GM23248 (cell line): ENCODE results near the gene DNM1. TPM values are rescaled to one million over a fixed set of nuclear protein-coding genes. Genes with fewer than 3 reads are reported as not detected.

Experiments
- DNase-seq: peaks from one replicate; pipeline ENCODE4 v3.0.0-alpha.2; 2015
- H2AFZ ChIP-seq: fragments of 200-600 bp; sonication (generic); 2 replicates; pipeline ENCODE4 v1.6.1; 2016; ENCODE audit warnings: antibody characterized with exemption
- H3F3A ChIP-seq: fragments of 200-600 bp; sonication (generic); 2 replicates; pipeline ENCODE4 v1.6.1; 2016; ENCODE audit warnings: mild to moderate bottlenecking, antibody characterized with exemption, mixed run types; ENCODE audit not compliant: insufficient read depth
- H3K27ac ChIP-seq: fragments of 200-600 bp; sonication (generic); 2 replicates; pipeline ENCODE4 v1.5.1; 2016; ENCODE audit warnings: mild to moderate bottlenecking
- H3K27me3 ChIP-seq: fragments of 200-600 bp; sonication (generic); replicated peaks from 2 replicates; pipeline ENCODE4 v1.6.1; 2016; ENCODE audit warnings: mild to moderate bottlenecking; ENCODE audit not compliant: insufficient read depth
- H3K36me3 ChIP-seq: fragments of 200-600 bp; sonication (generic); 2 replicates; pipeline ENCODE4 v1.6.1; 2016; ENCODE audit warnings: low read depth, mild to moderate bottlenecking
- H3K4me1 ChIP-seq: fragments of 200-600 bp; sonication (generic); 2 replicates; pipeline ENCODE4 v1.6.1; 2016; ENCODE audit warnings: mild to moderate bottlenecking; ENCODE audit not compliant: insufficient read depth
- H3K4me2 ChIP-seq: fragments of 200-600 bp; sonication (generic); one replicate; pipeline ENCODE4 v1.6.1; 2016; ENCODE audit warnings: mild to moderate bottlenecking; ENCODE audit not compliant: unreplicated experiment
- H3K4me3 ChIP-seq: fragments of 200-600 bp; sonication (generic); 2 replicates; pipeline ENCODE4 v1.5.1; 2016; ENCODE audit warnings: mild to moderate bottlenecking
- H3K79me2 ChIP-seq: fragments of 200-600 bp; sonication (generic); 2 replicates; pipeline ENCODE4 v1.6.1; 2016; ENCODE audit warnings: mild to moderate bottlenecking; ENCODE audit not compliant: insufficient read depth
- H3K9ac ChIP-seq: fragments of 200-600 bp; sonication (generic); 2 replicates; pipeline ENCODE4 v1.6.1; 2016; ENCODE audit warnings: mild to moderate bottlenecking
- H3K9me2 ChIP-seq: fragments of 200-600 bp; sonication (generic); 2 replicates; pipeline ENCODE4 v1.6.1; 2016; ENCODE audit warnings: mixed run types, mild to moderate bottlenecking, moderate library complexity; ENCODE audit not compliant: insufficient read depth
- H3K9me3 ChIP-seq: fragments of 200-600 bp; sonication (generic); one replicate; pipeline ENCODE4 v1.6.1; 2017; ENCODE audit warnings: low read depth
- H4K20me1 ChIP-seq: fragments of 200-600 bp; sonication (generic); 2 replicates; pipeline ENCODE4 v1.6.0; 2016; ENCODE audit not compliant: insufficient read depth
- EZH2 ChIP-seq: fragments of 200-600 bp; sonication (generic); IDR thresholded peaks from 2 replicates; pipeline ENCODE4 v1.6.1; 2018; ENCODE audit warnings: antibody characterized with exemption, mild to moderate bottlenecking; ENCODE audit not compliant: insufficient read depth, poor library complexity, severe bottlenecking
- EZH2phosphoT487 ChIP-seq: fragments of 200-600 bp; sonication (generic); IDR thresholded peaks from 2 replicates; pipeline ENCODE4 v1.6.1; 2018; ENCODE audit warnings: antibody characterized with exemption, moderate library complexity, mild to moderate bottlenecking, low read depth; ENCODE audit not compliant: insufficient read depth
- WGBS, 2 experiments: methylation state at CpG; one replicate each; pipeline ENCODE4 v1.1.6; 2015 to 2017; ENCODE audit warnings: low lambda C conversion rate in 2 of 2, low coverage in 1 of 2; ENCODE audit errors: missing lambda C conversion rate in 2 of 2; 5-methylcytosine and 5-hydroxymethylcytosine counted together
- in situ Hi-C: fragments of 300-500 bp; cut with MboI; formaldehyde crosslinking; loops from 2 replicates; pipeline ENCODE4 v1.15.0; 2020
- polyA plus RNA-seq: library from polyadenylated mRNA; unstranded; fragments of >200 nt; fragmentation: Nextera tagmentation; extraction: Ambion mirVana; gene quantifications from 2 replicates; pipeline ENCODE4 v1.2.1, GENCODE V29; 2016
- total RNA-seq: library from RNA; depleted of rRNA; stranded (reverse); fragments of >200 nt; shearing (Covaris generic); gene quantifications from 2 replicates; pipeline ENCODE4 v1.2.3, GENCODE V29; 2014

The DNM1 gene
- total and polyA plus RNA-seq, 2 experiments from 2014 or later: 12.1 to 19.0 TPM

- TF ChIP-seq EZH2 (no peak), EZH2phosphoT487 (no peak)
- WGBS, 2 experiments: 29 to 32% methylated on average over 2 of the region's 2 CpGs
- DNase-seq: no peak
Observed at GRCh38 chr9:128211981-128212281, 8.8 kb downstream of the DNM1 start.

GRCh38 chr9:128213746-128214497, 10.7 kb downstream of the DNM1 start:
- Histone ChIP-seq H3K9ac (no peak overlapping the region), H3K9me2 (no peaks in the 10 kb centered on the region), H4K20me1 (no peaks in the 10 kb centered on the region), H3K4me2 (no peak overlapping the region), H3K36me3 (no peaks in the 10 kb centered on the region; the same call in 1 of the 2 replicates), H3K27ac (no peak overlapping the region), H3K27me3 (no peaks in the 10 kb centered on the region), H3F3A (peaks cover 6% of the 10 kb centered on the region), H3K4me1 (peaks cover 26% of the 10 kb centered on the region), H2AFZ (no peak overlapping the region), H3K9me3 (no peaks in the 10 kb centered on the region), H3K4me3 (no peak overlapping the region), H3K79me2 (no peaks in the 10 kb centered on the region)
- in situ Hi-C loops: no loop called here
- WGBS, 2 experiments: 74 to 79% methylated on average over 12 of the region's 12 CpGs
- DNase-seq: no peak
- TF ChIP-seq EZH2 (no peak), EZH2phosphoT487 (no peak)

More at GRCh38 chr9:128211981-128212281, 8.8 kb downstream of the DNM1 start:
- H2AFZ ChIP-seq: no peak overlapping the region
- H3K4me1 ChIP-seq: peaks cover 25% of the 10 kb centered on the region
- in situ Hi-C loops: no loop called here
- no peak overlapping the region for H3K9ac ChIP-seq
- no peaks in the 10 kb centered on the region for H4K20me1 ChIP-seq
- no peak overlapping the region for H3K4me2 ChIP-seq
- no peak overlapping the region for H3K27ac ChIP-seq
- no peaks in the 10 kb centered on the region for H3K36me3 ChIP-seq
- H3K27me3 ChIP-seq: no peaks in the 10 kb centered on the region
- H3K9me2 ChIP-seq: no peaks in the 10 kb centered on the region
- peaks cover 6% of the 10 kb centered on the region for H3F3A ChIP-seq
- H3K9me3 ChIP-seq: no peaks in the 10 kb centered on the region
- no peaks in the 10 kb centered on the region for H3K79me2 ChIP-seq
- no peak overlapping the region for H3K4me3 ChIP-seq

- peaks cover 26% of the 10 kb centered on the region for H3K4me1 ChIP-seq
- no peak overlapping the region for H3K4me2 ChIP-seq
- H3K9me2 ChIP-seq: no peaks in the 10 kb centered on the region
- H3K27me3 ChIP-seq: no peaks in the 10 kb centered on the region
- no peaks in the 10 kb centered on the region; the same call in 1 of the 2 replicates for H3K36me3 ChIP-seq
- no peak for TF ChIP-seq EZH2phosphoT487
- no peak for TF ChIP-seq EZH2
- 33 to 40% methylated on average over 21 of the region's 21 CpGs for WGBS, 2 experiments
- H3K9me3 ChIP-seq: no peaks in the 10 kb centered on the region
- H2AFZ ChIP-seq: peak overlapping the region; percentile 49
- H3F3A ChIP-seq: peaks cover 6% of the 10 kb centered on the region
- H4K20me1 ChIP-seq: no peaks in the 10 kb centered on the region
- in situ Hi-C loops: no loop called here
- H3K27ac ChIP-seq: peak overlapping the region; percentile 58
- H3K9ac ChIP-seq: peak overlapping the region; percentile 57
- H3K4me3 ChIP-seq: no peak overlapping the region
- DNase-seq: peak; percentile 51
- no peaks in the 10 kb centered on the region for H3K79me2 ChIP-seq
Observed at GRCh38 chr9:128214571-128215490, 11.7 kb downstream of the DNM1 start.

- no peaks in the 10 kb centered on the region; the same call in 1 of the 2 replicates for H3K36me3 ChIP-seq
- peak overlapping the region; percentile 48 for H3K4me2 ChIP-seq
- H3F3A ChIP-seq: peaks cover 6% of the 10 kb centered on the region
- H4K20me1 ChIP-seq: no peaks in the 10 kb centered on the region
- peak overlapping the region; percentile 49 for H2AFZ ChIP-seq
- peak; percentile 79 for DNase-seq
- peak overlapping the region; percentile 57 for H3K9ac ChIP-seq
- peak overlapping the region; percentile 58 for H3K27ac ChIP-seq
- in situ Hi-C loops: no loop called here
- H3K27me3 ChIP-seq: no peaks in the 10 kb centered on the region
- H3K9me2 ChIP-seq: no peaks in the 10 kb centered on the region
- no peaks in the 10 kb centered on the region for H3K79me2 ChIP-seq
- peaks cover 26% of the 10 kb centered on the region for H3K4me1 ChIP-seq
- no peak for TF ChIP-seq EZH2
- no peak for TF ChIP-seq EZH2phosphoT487
- H3K4me3 ChIP-seq: no peak overlapping the region
- H3K9me3 ChIP-seq: no peaks in the 10 kb centered on the region
- 14% methylated on average over 9 to 10 of the region's 10 CpGs for WGBS, 2 experiments
Observed at GRCh38 chr9:128215491-128216409, 12.6 kb downstream of the DNM1 start.
